ENCODE results near the gene DUSP3.

GRCh38 chr17:43768382-43768781 is 10.4 kb downstream of the DUSP3 start:
- TF ChIP-seq POLR2A (IDR thresholded peaks at IDR 0.05) (no peak), POLR2AphosphoS5 (IDR thresholded peaks at IDR 0.05) (peak in 2 of 4 donors; percentile 30 to 51), CTCF (IDR thresholded peaks at IDR 0.05) (no peak), EP300 (IDR thresholded peaks at IDR 0.05) (no peak)

All from sigmoid colon (tissue), 4 donors.